Esophagus muscularis mucosa (tissue), 3 donors: Measurements from ENCODE around the gene CPA4.

ENCODE experiments used
- POLR2A ChIP-seq: fragments of 450-650 bp; IDR thresholded peaks from one replicate; pipeline ENCODE4 v1.6.1; 2017; ENCODE audit warnings: antibody characterized with exemption, moderate library complexity, mild to moderate bottlenecking, low read depth
- TF ChIP-seq, protein P1 (sequence below), 3 experiments: fragments of 200-600 bp in 2 of 3; fragments of 450-650 bp in 1 of 3; sonication (generic) in 2 of 3; IDR thresholded peaks; one replicate each; pipeline ENCODE4 v1.5.1; 2017 to 2019; ENCODE audit warnings: antibody characterized with exemption in 3 of 3, mild to moderate bottlenecking in 2 of 3, moderate library complexity in 1 of 3

GRCh38 chr7:130338233-130338632 is 45.3 kb downstream of the CPA4 start:
- TF ChIP-seq, protein P1, sequence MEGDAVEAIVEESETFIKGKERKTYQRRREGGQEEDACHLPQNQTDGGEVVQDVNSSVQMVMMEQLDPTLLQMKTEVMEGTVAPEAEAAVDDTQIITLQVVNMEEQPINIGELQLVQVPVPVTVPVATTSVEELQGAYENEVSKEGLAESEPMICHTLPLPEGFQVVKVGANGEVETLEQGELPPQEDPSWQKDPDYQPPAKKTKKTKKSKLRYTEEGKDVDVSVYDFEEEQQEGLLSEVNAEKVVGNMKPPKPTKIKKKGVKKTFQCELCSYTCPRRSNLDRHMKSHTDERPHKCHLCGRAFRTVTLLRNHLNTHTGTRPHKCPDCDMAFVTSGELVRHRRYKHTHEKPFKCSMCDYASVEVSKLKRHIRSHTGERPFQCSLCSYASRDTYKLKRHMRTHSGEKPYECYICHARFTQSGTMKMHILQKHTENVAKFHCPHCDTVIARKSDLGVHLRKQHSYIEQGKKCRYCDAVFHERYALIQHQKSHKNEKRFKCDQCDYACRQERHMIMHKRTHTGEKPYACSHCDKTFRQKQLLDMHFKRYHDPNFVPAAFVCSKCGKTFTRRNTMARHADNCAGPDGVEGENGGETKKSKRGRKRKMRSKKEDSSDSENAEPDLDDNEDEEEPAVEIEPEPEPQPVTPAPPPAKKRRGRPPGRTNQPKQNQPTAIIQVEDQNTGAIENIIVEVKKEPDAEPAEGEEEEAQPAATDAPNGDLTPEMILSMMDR (IDR thresholded peaks at IDR 0.05): no peak
- no peak for TF ChIP-seq POLR2A
